ENCODE data around the gene ALX3. TPM values are rescaled to one million over a fixed set of nuclear protein-coding genes. Genes with fewer than 3 reads are reported as not detected.
"Not testable (repeated sequence)": the region's sequence is repeated elsewhere in the genome, so short reads cannot be mapped to it uniquely, and the experiment has no call there.

ALX3 gene
- total and polyA plus RNA-seq, 5 donors, result 0.07 TPM; not detected in 4

GRCh38 chr1:110088739-110089316, 18.4 kb upstream of the ALX3 start:
- Histone ChIP-seq H3K27me3 (ENCODE audit: control insufficient read depth, insufficient read depth) (no peaks in the 10 kb centered on the region), H3K27ac (ENCODE audit: low read length) (no peak overlapping the region), H3K4me1 (ENCODE audit: control insufficient read depth, insufficient read depth, low read length) (no peaks in the 10 kb centered on the region), H3K9me3 (ENCODE audit: control insufficient read depth, low read length) (no peaks in the 10 kb centered on the region), H3K4me3 (ENCODE audit: low read length) (no peak overlapping the region)
- no peak for DNase-seq
- no peak for ATAC-seq
- 79% methylated on average over 10 of the region's 10 CpGs for WGBS
- intact Hi-C loops (cut with DNase I), result no loop called here

GRCh38 chr1:110087812-110088738, 17.6 kb upstream of the ALX3 start:
- intact Hi-C loops (cut with DNase I), result no loop called here
- Histone ChIP-seq H3K9me3 (ENCODE audit: control insufficient read depth, low read length) (no peaks in the 10 kb centered on the region), H3K27me3 (ENCODE audit: control insufficient read depth, insufficient read depth) (no peaks in the 10 kb centered on the region), H3K4me3 (ENCODE audit: low read length) (no peak overlapping the region), H3K4me1 (ENCODE audit: control insufficient read depth, insufficient read depth, low read length) (no peaks in the 10 kb centered on the region), H3K27ac (ENCODE audit: low read length) (no peak overlapping the region)
- peak; percentile 58 to 68 for ATAC-seq
- no peak for DNase-seq
- WGBS, result 54% methylated on average over 15 of the region's 15 CpGs

- Histone ChIP-seq H3K4me3 (ENCODE audit: low read length) (no peak overlapping the region), H3K9me3 (ENCODE audit: control insufficient read depth, low read length) (no peaks in the 10 kb centered on the region), H3K4me1 (ENCODE audit: control insufficient read depth, insufficient read depth, low read length) (no peaks in the 10 kb centered on the region), H3K27ac (ENCODE audit: low read length) (no peak overlapping the region), H3K27me3 (ENCODE audit: control insufficient read depth, insufficient read depth) (no peaks in the 10 kb centered on the region)
- intact Hi-C loops (cut with DNase I), result no loop called here
- ATAC-seq, result no peak
- no peak for DNase-seq
- WGBS, result 71% methylated on average over 4 of the region's 4 CpGs
Measured at GRCh38 chr1:110086961-110087360, 16.5 kb upstream of the ALX3 start.

GRCh38 chr1:110085671-110086070, 15.2 kb upstream of the ALX3 start:
- WGBS, result 87% methylated on average over 5 of the region's 5 CpGs
- Histone ChIP-seq H3K9me3 (ENCODE audit: control insufficient read depth, low read length) (no peaks in the 10 kb centered on the region), H3K27ac (ENCODE audit: low read length) (no peak overlapping the region), H3K27me3 (ENCODE audit: control insufficient read depth, insufficient read depth) (no peaks in the 10 kb centered on the region), H3K4me1 (ENCODE audit: control insufficient read depth, insufficient read depth, low read length) (no peaks in the 10 kb centered on the region), H3K4me3 (ENCODE audit: low read length) (no peak overlapping the region)
- ATAC-seq, result no peak
- DNase-seq, result no peak
- intact Hi-C loops (cut with DNase I), result no loop called here

GRCh38 chr1:110084227-110085078, 14.0 kb upstream of the ALX3 start:
- Histone ChIP-seq H3K27me3 (ENCODE audit: control insufficient read depth, insufficient read depth) (no peaks in the 10 kb centered on the region), H3K4me3 (ENCODE audit: low read length) (peak overlapping the region; percentile 44), H3K27ac (ENCODE audit: low read length) (no peak overlapping the region), H3K4me1 (ENCODE audit: control insufficient read depth, insufficient read depth, low read length) (no peaks in the 10 kb centered on the region), H3K9me3 (ENCODE audit: control insufficient read depth, low read length) (no peaks in the 10 kb centered on the region)
- intact Hi-C loops (cut with DNase I), result no loop called here
- WGBS, result 2% methylated on average over 72 of the region's 72 CpGs
- peak; percentile 62 to 88 (median 83) for DNase-seq
- peak; percentile 83 to 85 for ATAC-seq

- DNase-seq, result peak in 1 of 3 donors; percentile 58
- peak overlapping the region; percentile 44 for H3K4me3 ChIP-seq (ENCODE audit: low read length)
- H3K27ac ChIP-seq (ENCODE audit: low read length), result no peak overlapping the region
- no peaks in the 10 kb centered on the region for H3K9me3 ChIP-seq (ENCODE audit: control insufficient read depth, low read length)
- intact Hi-C loops (cut with DNase I), result no loop called here
- WGBS, result 4% methylated on average over 37 of the region's 37 CpGs
- H3K27me3 ChIP-seq (ENCODE audit: control insufficient read depth, insufficient read depth), result no peaks in the 10 kb centered on the region
- peak; percentile 46 to 47 for ATAC-seq
- no peaks in the 10 kb centered on the region for H3K4me1 ChIP-seq (ENCODE audit: control insufficient read depth, insufficient read depth, low read length)
Measured at GRCh38 chr1:110083866-110084226, 13.4 kb upstream of the ALX3 start.

GRCh38 chr1:110083061-110083865, 12.8 kb upstream of the ALX3 start:
- no peaks in the 10 kb centered on the region for H3K27me3 ChIP-seq (ENCODE audit: control insufficient read depth, insufficient read depth)
- H3K9me3 ChIP-seq (ENCODE audit: control insufficient read depth, low read length), result no peaks in the 10 kb centered on the region
- WGBS, result 30% methylated on average over 15 of the region's 15 CpGs
- no peak overlapping the region for H3K27ac ChIP-seq (ENCODE audit: low read length)
- DNase-seq, result no peak
- no peaks in the 10 kb centered on the region for H3K4me1 ChIP-seq (ENCODE audit: control insufficient read depth, insufficient read depth, low read length)
- ATAC-seq, result no peak
- intact Hi-C loops (cut with DNase I), result no loop called here
- H3K4me3 ChIP-seq (ENCODE audit: low read length), result peak overlapping the region; percentile 44

GRCh38 chr1:110082477-110082876, 12.0 kb upstream of the ALX3 start:
- intact Hi-C loops (cut with DNase I), result no loop called here

GRCh38 chr1:110081061-110081460, 10.6 kb upstream of the ALX3 start:
- Histone ChIP-seq H3K4me3 (ENCODE audit: low read length) (no peak overlapping the region), H3K27me3 (ENCODE audit: control insufficient read depth, insufficient read depth) (no peaks in the 10 kb centered on the region), H3K9me3 (ENCODE audit: control insufficient read depth, low read length) (no peaks in the 10 kb centered on the region), H3K27ac (ENCODE audit: low read length) (no peak overlapping the region), H3K4me1 (ENCODE audit: control insufficient read depth, insufficient read depth, low read length) (no peaks in the 10 kb centered on the region)
- WGBS, result 84% methylated on average over 5 of the region's 5 CpGs
- ATAC-seq (no peak), DNase-seq (no peak)
- intact Hi-C loops (cut with DNase I), result no loop called here

More at GRCh38 chr1:110082477-110082876, 12.0 kb upstream of the ALX3 start:
- 87% methylated on average over 5 of the region's 5 CpGs for WGBS
- no peak for ATAC-seq
- Histone ChIP-seq H3K9me3 (ENCODE audit: control insufficient read depth, low read length) (no peaks in the 10 kb centered on the region), H3K4me3 (ENCODE audit: low read length) (no peak overlapping the region), H3K27ac (ENCODE audit: low read length) (no peak overlapping the region), H3K27me3 (ENCODE audit: control insufficient read depth, insufficient read depth) (no peaks in the 10 kb centered on the region), H3K4me1 (ENCODE audit: control insufficient read depth, insufficient read depth, low read length) (no peaks in the 10 kb centered on the region)
- no peak for DNase-seq

- DNase-seq; H3K27me3 ChIP-seq (ENCODE audit: control insufficient read depth, insufficient read depth); H3K9me3 ChIP-seq (ENCODE audit: control insufficient read depth, low read length); ATAC-seq; H3K27ac ChIP-seq (ENCODE audit: low read length); intact Hi-C loops (cut with DNase I); H3K4me3 ChIP-seq (ENCODE audit: low read length); H3K4me1 ChIP-seq (ENCODE audit: control insufficient read depth, insufficient read depth, low read length): not testable (repeated sequence)
- WGBS, result 95% methylated on average over 2 of the region's 2 CpGs
Measured at GRCh38 chr1:110079995-110080394, 9.5 kb upstream of the ALX3 start.

Data from right cardiac atrium (tissue), 5 donors.